Panc1 (cell line): ENCODE results near the gene HBS1L. TPM values are rescaled to one million over a fixed set of nuclear protein-coding genes. Genes with fewer than 3 reads are reported as not detected.

ENCODE experiments used
- ATAC-seq: fragments of 200-7000 bp; cut with Tn5 transposase; 2 replicates; pipeline ENCODE4 v1.9.1; 2020; ENCODE audit warnings: mild to moderate bottlenecking, moderate library complexity
- BruUV-seq: library from RNA; stranded (reverse); fragments of 400-500 nt; replicated peaks from 2 replicates; lab custom pipeline; 2021; lab: Mats Ljungman, UMichigan
- CTCF ChIA-PET: fragments of 300-600 bp; sonication (Branson Sonifier 250); formaldehyde crosslinking; loops from one replicate; lab custom pipeline; 2022; ENCODE audit warnings: antibody characterized with exemption; lab: Charles Lee
- POLR2A ChIA-PET: fragments of 300-600 bp; sonication (Branson Sonifier 250); formaldehyde crosslinking; loops from one replicate; lab custom pipeline; 2022; ENCODE audit warnings: antibody characterized with exemption; lab: Charles Lee
- DNase-seq: peaks from one replicate; pipeline ENCODE4 v3.0.0-alpha.2; 2010; ENCODE audit warnings: low read depth, low spot score
- H3K27ac ChIP-seq: 2 replicates; pipeline ENCODE4 v1.5.1; 2011; ENCODE audit warnings: mild to moderate bottlenecking, low read length, inconsistent platforms
- H3K27me3 ChIP-seq: fragments of 200-500 bp; sonication (Bioruptor generic); 2 replicates; pipeline ENCODE4 v1.6.0; 2014; ENCODE audit warnings: low read length, inconsistent platforms; ENCODE audit not compliant: control insufficient read depth, insufficient read depth
- H3K36me3 ChIP-seq: fragments of 200-500 bp; sonication (Bioruptor generic); 2 replicates; pipeline ENCODE4 v1.5.1; 2014; ENCODE audit warnings: inconsistent platforms, mild to moderate bottlenecking, low read length, moderate library complexity; ENCODE audit not compliant: control insufficient read depth, insufficient read depth
- H3K4me1 ChIP-seq: 2 replicates; pipeline ENCODE4 v1.5.1; 2011; ENCODE audit warnings: inconsistent platforms, mild to moderate bottlenecking, low read length, moderate library complexity; ENCODE audit not compliant: control insufficient read depth, insufficient read depth
- H3K4me3 ChIP-seq, 2 experiments: 2 replicates each; pipeline ENCODE4 v1.5.1; 2011 to 2012; ENCODE audit warnings: low read depth in 2 of 2, low read length in 2 of 2, mild to moderate bottlenecking in 2 of 2, inconsistent platforms in 1 of 2, moderate library complexity in 1 of 2
- H3K9me3 ChIP-seq: fragments of 200-500 bp; sonication (Bioruptor generic); 2 replicates; pipeline ENCODE4 v1.5.1; 2014; ENCODE audit warnings: low read depth, mild to moderate bottlenecking, inconsistent platforms, low read length, moderate library complexity; ENCODE audit not compliant: control insufficient read depth, insufficient read depth
- CTCF ChIP-seq: fragments of 450-650 bp; IDR thresholded peaks from 2 replicates; pipeline ENCODE4 v1.5.1; 2017; ENCODE audit warnings: mild to moderate bottlenecking
- POLR2AphosphoS5 ChIP-seq: IDR thresholded peaks from 2 replicates; pipeline ENCODE4 v1.6.1; 2012; ENCODE audit warnings: mild to moderate bottlenecking, low read depth, low read length, moderate library complexity
- REST ChIP-seq, 2 experiments: IDR thresholded peaks; 2 replicates each; pipeline ENCODE4 v1.6.1; 2011 to 2012; ENCODE audit warnings: low read depth in 2 of 2, control low read depth in 1 of 2, low read length in 1 of 2, mild to moderate bottlenecking in 1 of 2, moderate library complexity in 1 of 2; ENCODE audit not compliant: insufficient read depth in 1 of 2
- SIN3A ChIP-seq: IDR thresholded peaks from 2 replicates; pipeline ENCODE4 v1.6.1; 2012; ENCODE audit warnings: low read depth, mild to moderate bottlenecking, low read length, moderate library complexity, borderline replicate concordance; ENCODE audit not compliant: insufficient read depth
- TCF7L2 ChIP-seq: IDR thresholded peaks from 2 replicates; pipeline ENCODE4 v1.6.1; 2011; ENCODE audit warnings: mild to moderate bottlenecking, low read depth, low read length, inconsistent platforms
- in situ Hi-C: cut with HindIII; loops from 2 replicates; pipeline ENCODE4 v1.10.0; 2016; ENCODE audit warnings: low sequenced_read_pairs, low pct_unique_long_range_greater_than_20kb
- intact Hi-C: fragments of 100-400 bp; cut with micrococcal nuclease; formaldehyde crosslinking; loops from one replicate; pipeline ENCODE4 v1.10.0; 2022; ENCODE audit not compliant: unreplicated experiment
- total RNA-seq: library from RNA; stranded (reverse); gene quantifications from one replicate; pipeline ENCODE4 v1.2.1, GENCODE V29; 2021; ENCODE audit not compliant: unreplicated experiment

The HBS1L gene
- total RNA-seq, 1 experiment from 2014 or later, result 79.2 TPM

- no peaks in the 10 kb centered on the region for H3K36me3 ChIP-seq
- H3K27ac ChIP-seq, result no peak overlapping the region
- intact Hi-C loops (no loop called here), in situ Hi-C loops (no loop called here)
- no peak for TF ChIP-seq TCF7L2
- TF ChIP-seq CTCF, result no peak
- no peak for TF ChIP-seq POLR2AphosphoS5
- TF ChIP-seq REST (IDR thresholded peaks at IDR 0.05; ENCODE audit: insufficient read depth in 1 of 2, low read depth in 2 of 2, low read length in 1 of 2), result no peak
- TF ChIP-seq SIN3A, result no peak
- no peaks in the 10 kb centered on the region; the same call in 1 of the 2 replicates for H3K27me3 ChIP-seq
- CTCF ChIA-PET, result interaction anchor here (0.7 kb wide), 1 partner anchor 17 kb away, joined by 3 read pairs; no protein-coding TSS in a partner anchor
- H3K4me3 ChIP-seq, result no peak overlapping the region
- H3K4me1 ChIP-seq, result no peaks in the 10 kb centered on the region
- POLR2A ChIA-PET, result no interaction called here
- no TSS peak for BruUV-seq
- no peaks in the 10 kb centered on the region for H3K9me3 ChIP-seq
- no peak for DNase-seq
- no peak for ATAC-seq
These were observed 18.1 kb upstream of the HBS1L start for GRCh38 chr6:135072753-135073152.

- Histone ChIP-seq H3K4me3 (no peak overlapping the region), H3K27ac (no peak overlapping the region), H3K36me3 (no peaks in the 10 kb centered on the region), H3K27me3 (no peaks in the 10 kb centered on the region; the same call in 1 of the 2 replicates), H3K9me3 (no peaks in the 10 kb centered on the region), H3K4me1 (no peaks in the 10 kb centered on the region)
- no peak for DNase-seq
- ChIA-PET POLR2A (no interaction called here), CTCF (no interaction called here)
- no TSS peak for BruUV-seq
- no peak for ATAC-seq
- in situ Hi-C loops, result no loop called here
- intact Hi-C loops, result no loop called here
- TF ChIP-seq REST (IDR thresholded peaks at IDR 0.05; ENCODE audit: insufficient read depth in 1 of 2, low read depth in 2 of 2, low read length in 1 of 2) (no peak), POLR2AphosphoS5 (no peak), SIN3A (no peak)
These were observed 16.9 kb upstream of the HBS1L start for GRCh38 chr6:135071541-135071940.
